Measurements from ENCODE around the gene SUMO1.

GRCh38 chr2:202215179-202215578 lies 23.2 kb downstream of the SUMO1 start:
- TF ChIP-seq CTCF (IDR thresholded peaks at IDR 0.05) (no peak), POLR2A (IDR thresholded peaks at IDR 0.05) (no peak), EP300 (IDR thresholded peaks at IDR 0.05) (no peak)
